H1 (cell line): ENCODE measurements around the gene PIAS3. TPM values are rescaled to one million over a fixed set of nuclear protein-coding genes. Genes with fewer than 3 reads are reported as not detected.

Experiments
- BACH1 ChIP-seq: IDR thresholded peaks from 2 replicates; pipeline ENCODE4 v1.6.1; 2012; ENCODE audit warnings: low read length, improper control_type of control experiment
- BCL11A ChIP-seq, 2 experiments: IDR thresholded peaks; one replicate each; pipeline ENCODE4 v1.6.1; 2011; ENCODE audit warnings: low read depth in 2 of 2, low read length in 2 of 2, mild to moderate bottlenecking in 2 of 2
- CHD1 ChIP-seq: IDR thresholded peaks from 2 replicates; pipeline ENCODE4 v1.6.1; 2012; ENCODE audit warnings: low read depth, low read length, improper control_type of control experiment
- CHD7 ChIP-seq: fragments of 300-600 bp; sonication (generic); IDR thresholded peaks from 2 replicates; pipeline ENCODE4 v1.7.1; 2012; ENCODE audit warnings: low read length, moderate library complexity, mild to moderate bottlenecking, inconsistent platforms; ENCODE audit not compliant: insufficient replicate concordance
- CREB1 ChIP-seq: IDR thresholded peaks from 2 replicates; pipeline ENCODE4 v1.6.1; 2012; ENCODE audit warnings: inconsistent platforms
- KDM4A ChIP-seq: IDR thresholded peaks from one replicate; pipeline ENCODE4 v1.7.1; 2012; ENCODE audit warnings: low read depth, mild to moderate bottlenecking, moderate library complexity, low read length, inconsistent platforms; ENCODE audit not compliant: severe bottlenecking
- NANOG ChIP-seq: IDR thresholded peaks from 2 replicates; pipeline ENCODE4 v1.6.1; 2011; ENCODE audit warnings: low read length, low read depth, mild to moderate bottlenecking, inconsistent platforms; ENCODE audit not compliant: insufficient read depth, poor library complexity, severe bottlenecking
- POLR2A ChIP-seq, 2 experiments: IDR thresholded peaks; 1 replicate in 1 of 2; 2 replicates in 1 of 2; pipeline ENCODE4 v1.6.1; 2011; ENCODE audit warnings: low read depth in 2 of 2, low read length in 2 of 2, mild to moderate bottlenecking in 2 of 2; ENCODE audit errors: control extremely low read depth in 1 of 2
- RXRA ChIP-seq: IDR thresholded peaks from 2 replicates; pipeline ENCODE4 v1.6.1; 2011; ENCODE audit warnings: low read depth, mild to moderate bottlenecking, low read length, moderate library complexity; ENCODE audit not compliant: insufficient read depth
- SP1 ChIP-seq: IDR thresholded peaks from 2 replicates; pipeline ENCODE4 v1.6.1; 2011; ENCODE audit warnings: low read depth, low read length
- TCF12 ChIP-seq: IDR thresholded peaks from 2 replicates; pipeline ENCODE4 v1.6.1; 2011; ENCODE audit warnings: low read depth, mild to moderate bottlenecking, low read length
- polyA plus RNA-seq, 7 experiments: library from polyadenylated mRNA; depleted of rRNA in 3 of 7; stranded (reverse) in 5 of 7; unstranded in 2 of 7; fragments of >200 nt in 5 of 7; fragments of 200-250 nt in 2 of 7; gene quantifications; 1 replicate in 5 of 7; 2 replicates in 1 of 7; 4 replicates in 1 of 7; pipeline versions ENCODE4 v1.2.1 to v1.2.3, GENCODE V29; 2011 to 2013; ENCODE audit warnings: missing spikeins in 2 of 7, mixed read lengths in 2 of 7
- total RNA-seq: library from RNA; stranded (reverse); fragmentation: NEBNext Ultra II Directional; extraction: Animal tissue kit (Norgen Biotek cat#: 25700); gene quantifications from 2 replicates; pipeline ENCODE4 v1.2.1, GENCODE V29; 2021

The PIAS3 gene
- total and polyA plus RNA-seq, 2 of the 8 experiments (the other 6 are each of a cell fraction or from before 2014, with no cell fraction given): 36.7 to 49.9 TPM

- no peak for TF ChIP-seq CHD7
- no peak for TF ChIP-seq TCF12
- TF ChIP-seq BCL11A (IDR thresholded peaks at IDR 0.05; ENCODE audit: low read depth in 2 of 2, low read length in 2 of 2): no peak
- no peak for TF ChIP-seq CHD1
- TF ChIP-seq SP1: no peak
- TF ChIP-seq POLR2A (IDR thresholded peaks at IDR 0.05; ENCODE audit: control extremely low read depth in 1 of 2, low read depth in 2 of 2, low read length in 2 of 2): no peak
- no peak for TF ChIP-seq BACH1
- no peak for TF ChIP-seq RXRA
- TF ChIP-seq NANOG: no peak
- no peak for TF ChIP-seq KDM4A
- no peak for TF ChIP-seq CREB1
Measured at GRCh38 chr1:145855426-145855948, 3.4 kb downstream of the PIAS3 start (continued).
